HFFc6 (cell line): ENCODE data around the gene TMIGD1. TPM values are rescaled to one million over a fixed set of nuclear protein-coding genes. Genes with fewer than 3 reads are reported as not detected.

Experiments
- DNase-seq: peaks from one replicate; pipeline ENCODE4 v3.0.0-alpha.2; 2018
- H3K27ac Mint-ChIP-seq: 2 replicates; pipeline ENCODE4 v1.8.0; 2020; ENCODE audit warnings: mild to moderate bottlenecking, mixed read lengths
- H3K27me3 Mint-ChIP-seq: 2 replicates; pipeline ENCODE4 v1.8.0; 2021; ENCODE audit warnings: mild to moderate bottlenecking, moderate library complexity, mixed read lengths; ENCODE audit not compliant: insufficient read depth
- H3K36me3 Mint-ChIP-seq: 2 replicates; pipeline ENCODE4 v1.8.0; 2021; ENCODE audit warnings: low read depth, mixed read lengths
- H3K4me1 Mint-ChIP-seq: 2 replicates; pipeline ENCODE4 v1.8.0; 2020; ENCODE audit warnings: low read depth, mixed read lengths
- H3K4me3 Mint-ChIP-seq: 2 replicates; pipeline ENCODE4 v1.8.0; 2020; ENCODE audit warnings: mild to moderate bottlenecking, moderate library complexity, mixed read lengths
- H3K9me3 Mint-ChIP-seq: 2 replicates; pipeline ENCODE4 v1.8.0; 2020; ENCODE audit warnings: mild to moderate bottlenecking, mixed read lengths
- CTCF ChIP-seq: fragments of 200-600 bp; sonication (generic); IDR thresholded peaks from 2 replicates; pipeline ENCODE4 v1.5.0; 2021; ENCODE audit warnings: antibody characterized with exemption, mild to moderate bottlenecking
- total RNA-seq, 6 experiments: library from RNA; stranded (reverse); fragmentation: NEBNext Ultra II Directional; extraction: Animal tissue kit (Norgen Biotek cat#: 25700); gene quantifications; 2 replicates in 1 of 6; 3 replicates in 5 of 6; pipeline ENCODE4 v1.2.3, GENCODE V29; 2021

TMIGD1 gene
- total RNA-seq, 6 experiments from 2014 or later, result not detected

GRCh38 chr17:30379303-30379902 lies 45.5 kb upstream of the TMIGD1 start:
- Mint-ChIP-seq H3K27me3 (peaks cover under 1% of the 10 kb centered on the region), H3K9me3 (no peaks in the 10 kb centered on the region), H3K36me3 (no peaks in the 10 kb centered on the region), H3K4me3 (peak overlapping the region; percentile 91), H3K27ac (peak overlapping the region; percentile 44; the same call in 1 of the 2 replicates), H3K4me1 (peaks cover 63% of the 10 kb centered on the region)
- no peak for DNase-seq
- no peak for TF ChIP-seq CTCF

GRCh38 chr17:30378825-30379302 lies 45.0 kb upstream of the TMIGD1 start, which contains the start of gene CPD:
Gene CPD (plus strand): TSS chr17:30378927. CDS start chr17:30378981, 54 bp downstream.
- no peaks in the 10 kb centered on the region for H3K9me3 Mint-ChIP-seq
- peak; percentile 75 for TF ChIP-seq CTCF
- H3K27me3 Mint-ChIP-seq, result peaks cover 5% of the 10 kb centered on the region
- peak; percentile 88 for DNase-seq
- H3K36me3 Mint-ChIP-seq, result no peaks in the 10 kb centered on the region
- peaks cover 63% of the 10 kb centered on the region for H3K4me1 Mint-ChIP-seq
- H3K4me3 Mint-ChIP-seq, result peak within 1 kb of the TSS; percentile 92
- H3K27ac Mint-ChIP-seq, result peak within 1 kb of the TSS; percentile 80

GRCh38 chr17:30378241-30378824 lies 44.5 kb upstream of the TMIGD1 start:
- no peak for DNase-seq
- Mint-ChIP-seq H3K27me3 (peaks cover 6% of the 10 kb centered on the region), H3K4me1 (peaks cover 60% of the 10 kb centered on the region)

GRCh38 chr17:30377574-30378240 lies 43.9 kb upstream of the TMIGD1 start:
- no peak for TF ChIP-seq CTCF
- DNase-seq, result no peak
- Mint-ChIP-seq H3K4me3 (peak overlapping the region; percentile 92), H3K36me3 (no peaks in the 10 kb centered on the region), H3K27ac (no peak overlapping the region), H3K9me3 (no peaks in the 10 kb centered on the region), H3K4me1 (peaks cover 60% of the 10 kb centered on the region), H3K27me3 (peaks cover 6% of the 10 kb centered on the region)

More at GRCh38 chr17:30378241-30378824, 44.5 kb upstream of the TMIGD1 start:
- no peaks in the 10 kb centered on the region for H3K36me3 Mint-ChIP-seq
- peak overlapping the region; percentile 80 for H3K27ac Mint-ChIP-seq
- no peaks in the 10 kb centered on the region for H3K9me3 Mint-ChIP-seq
- peak overlapping the region; percentile 92 for H3K4me3 Mint-ChIP-seq
- no peak for TF ChIP-seq CTCF

- Mint-ChIP-seq H3K36me3 (no peaks in the 10 kb centered on the region), H3K4me3 (no peak overlapping the region; the same call in 1 of the 2 replicates), H3K27me3 (peaks cover 6% of the 10 kb centered on the region), H3K9me3 (no peaks in the 10 kb centered on the region), H3K4me1 (peaks cover 58% of the 10 kb centered on the region), H3K27ac (no peak overlapping the region)
- no peak for TF ChIP-seq CTCF
- peak; percentile 20 for DNase-seq
Measured at GRCh38 chr17:30376621-30377452, 43.0 kb upstream of the TMIGD1 start.
